ENCODE results near the gene SAMHD1. TPM values are rescaled to one million over a fixed set of nuclear protein-coding genes. Genes with fewer than 3 reads are reported as not detected.
"Not testable (repeated sequence)": the region's sequence is repeated elsewhere in the genome, so short reads cannot be mapped to it uniquely, and the experiment has no call there.

SAMHD1 gene
- total RNA-seq, 1 donor from 2014 or later: 22.0 TPM

DNA sequence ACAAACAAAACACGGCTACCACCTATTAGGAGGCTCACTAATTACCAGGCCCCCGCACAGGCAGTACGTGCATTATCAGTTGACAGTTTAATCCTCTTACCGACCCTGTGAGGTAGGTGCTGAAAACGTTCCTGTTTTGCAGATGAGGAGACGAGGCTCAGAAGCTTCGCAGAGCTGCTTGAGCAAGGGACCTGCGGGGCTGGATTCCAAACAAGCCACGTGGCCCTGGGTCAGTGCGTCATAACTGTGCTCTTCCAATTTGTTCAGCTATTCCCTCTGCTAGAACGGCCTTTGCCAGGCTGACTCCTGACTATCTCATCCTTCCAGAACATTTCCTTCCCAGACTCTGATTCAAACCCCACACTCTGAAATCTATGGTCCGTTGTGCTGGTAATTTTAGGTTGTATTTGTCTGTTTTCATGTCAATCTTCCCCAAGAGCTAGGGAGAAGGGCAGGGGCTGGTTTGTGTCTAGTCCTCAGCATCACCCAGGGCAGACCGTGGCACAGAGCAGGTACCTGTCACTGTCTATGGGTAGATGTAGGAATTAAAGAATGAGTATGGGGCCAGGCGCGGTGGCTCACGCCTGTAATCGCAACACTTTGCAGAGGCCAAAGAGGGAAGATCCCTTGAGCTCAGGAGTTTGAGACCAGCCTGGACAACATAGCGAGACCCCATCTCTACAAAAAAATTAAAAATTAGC, 104.3 kb downstream of the SAMHD1 start:
- H3K4me3 ChIP-seq (ENCODE audit: low read depth, low read length): no peak overlapping the region
- TF ChIP-seq, protein P1, sequence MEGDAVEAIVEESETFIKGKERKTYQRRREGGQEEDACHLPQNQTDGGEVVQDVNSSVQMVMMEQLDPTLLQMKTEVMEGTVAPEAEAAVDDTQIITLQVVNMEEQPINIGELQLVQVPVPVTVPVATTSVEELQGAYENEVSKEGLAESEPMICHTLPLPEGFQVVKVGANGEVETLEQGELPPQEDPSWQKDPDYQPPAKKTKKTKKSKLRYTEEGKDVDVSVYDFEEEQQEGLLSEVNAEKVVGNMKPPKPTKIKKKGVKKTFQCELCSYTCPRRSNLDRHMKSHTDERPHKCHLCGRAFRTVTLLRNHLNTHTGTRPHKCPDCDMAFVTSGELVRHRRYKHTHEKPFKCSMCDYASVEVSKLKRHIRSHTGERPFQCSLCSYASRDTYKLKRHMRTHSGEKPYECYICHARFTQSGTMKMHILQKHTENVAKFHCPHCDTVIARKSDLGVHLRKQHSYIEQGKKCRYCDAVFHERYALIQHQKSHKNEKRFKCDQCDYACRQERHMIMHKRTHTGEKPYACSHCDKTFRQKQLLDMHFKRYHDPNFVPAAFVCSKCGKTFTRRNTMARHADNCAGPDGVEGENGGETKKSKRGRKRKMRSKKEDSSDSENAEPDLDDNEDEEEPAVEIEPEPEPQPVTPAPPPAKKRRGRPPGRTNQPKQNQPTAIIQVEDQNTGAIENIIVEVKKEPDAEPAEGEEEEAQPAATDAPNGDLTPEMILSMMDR (conservative IDR thresholded peaks at IDR 0.05; ENCODE audit: low read depth, low read length): no peak
- no peak for DNase-seq (ENCODE audit: low read depth)

DNA sequence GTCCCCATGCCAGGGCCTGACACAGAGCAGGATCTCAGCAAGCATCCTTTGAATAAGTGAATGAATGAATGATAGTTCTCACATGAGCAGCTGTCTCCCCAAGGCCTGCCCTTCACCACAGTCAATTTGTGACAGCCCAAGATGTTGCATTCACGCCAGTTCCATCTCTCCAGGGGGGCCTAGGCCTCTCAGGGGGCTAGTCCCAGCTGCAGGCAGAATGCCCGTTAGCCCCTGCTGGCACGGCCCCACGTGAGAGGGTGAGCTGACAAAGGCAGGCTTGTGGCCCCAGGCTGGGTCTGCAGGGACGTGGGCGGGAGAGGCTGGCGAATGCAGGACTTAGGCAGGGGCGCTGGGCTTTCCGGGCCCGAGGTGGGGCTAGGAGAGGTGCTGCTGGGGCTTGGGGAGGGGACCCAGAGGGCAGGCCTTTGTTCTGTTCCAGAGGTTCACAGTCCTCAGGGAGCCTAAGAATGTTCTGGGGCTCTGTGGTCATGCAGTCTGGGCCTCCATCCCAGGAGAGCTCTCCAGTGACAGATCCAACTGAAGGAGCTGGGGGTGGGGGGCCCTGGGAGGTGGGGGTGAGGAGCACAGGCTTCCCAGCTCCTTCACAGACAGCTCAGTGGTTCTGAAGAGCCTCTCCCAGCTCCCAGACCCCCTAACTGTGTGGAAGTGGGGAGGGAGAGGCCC, 106.1 kb downstream of the SAMHD1 start:
- no peak overlapping the region for H3K4me3 ChIP-seq (ENCODE audit: low read depth, low read length)
- TF ChIP-seq, protein P1 (conservative IDR thresholded peaks at IDR 0.05; ENCODE audit: low read depth, low read length): no peak
- no peak for DNase-seq (ENCODE audit: low read depth)

DNA sequence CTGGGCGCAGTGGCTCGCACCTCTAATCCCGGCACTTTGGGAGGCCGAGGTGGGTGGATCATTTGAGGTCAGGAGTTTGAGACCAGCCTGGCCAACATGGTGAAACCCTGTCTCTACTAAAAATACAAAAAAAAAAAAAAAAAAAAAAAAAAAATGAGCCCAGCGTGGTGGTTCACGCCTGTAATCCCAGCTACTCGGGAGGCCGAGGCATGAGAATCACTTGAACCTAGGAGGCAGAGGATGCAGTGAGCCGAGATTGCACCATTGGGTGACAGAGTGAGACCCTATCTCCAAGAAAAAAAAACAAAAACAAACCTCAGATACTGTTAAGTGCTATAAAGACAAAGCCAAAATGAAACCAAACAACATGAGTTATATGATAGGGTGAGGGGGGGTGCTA, 110.5 kb downstream of the SAMHD1 start:
- not testable (repeated sequence) for DNase-seq (ENCODE audit: low read depth); H3K4me3 ChIP-seq (ENCODE audit: low read depth, low read length)

Other genes starting within 250 kb of the SAMHD1 start
- gene NDRG3, start 205.6 kb downstream of the SAMHD1 start, total RNA-seq: 16.7 and 17.3 TPM in 2 replicates
- 19.8 and 29.6 TPM in 2 replicates for gene DSN1, start 177.9 kb downstream of the SAMHD1 start, total RNA-seq
- 0.17 and 1.1 TPM in 2 replicates for gene TLDC2, start 75.6 kb downstream of the SAMHD1 start, total RNA-seq
- 9.7 and 12.0 TPM in 2 replicates for gene RBL1, start 144.3 kb upstream of the SAMHD1 start, total RNA-seq
- 165 and 210 TPM in 2 replicates for gene RPN2, start 227.6 kb upstream of the SAMHD1 start, total RNA-seq
- 0.43 and 1.2 TPM in 2 replicates for gene MROH8, start 227.8 kb upstream of the SAMHD1 start, total RNA-seq

All from epithelial cell of proximal tubule (primary cell).